ENCODE data around the gene NSMF. TPM values are rescaled to one million over a fixed set of nuclear protein-coding genes. Genes with fewer than 3 reads are reported as not detected.

The NSMF gene
- total and polyA plus RNA-seq, 4 donors = 13.8 to 39.8 (median 30.1) TPM

- H3K27ac ChIP-seq (ENCODE audit: low read depth in 1 of 2, low read length in 1 of 2) = no peak overlapping the region
- H3K4me3 ChIP-seq = no peak overlapping the region
- H3K36me3 ChIP-seq (ENCODE audit: control insufficient read depth in 4 of 4, insufficient read depth in 4 of 4, low read length in 4 of 4) = peaks cover 0 to 2% (median 0%) of the 10 kb centered on the region in 4 donors
- H3K9me3 ChIP-seq (ENCODE audit: control insufficient read depth in 4 of 4, insufficient read depth in 3 of 4, low read length in 3 of 4) = no peaks in the 10 kb centered on the region
- no peak for ATAC-seq (ENCODE audit: insufficient read depth, low FRiP score)
- H3K9ac ChIP-seq (ENCODE audit: insufficient read depth in 1 of 2, low read length in 2 of 2) = no peak overlapping the region
- no peaks in the 10 kb centered on the region for H3K27me3 ChIP-seq (ENCODE audit: control insufficient read depth in 3 of 3, insufficient read depth in 3 of 3, low read length in 2 of 3)
- H3K4me1 ChIP-seq (ENCODE audit: control insufficient read depth in 5 of 5, insufficient read depth in 5 of 5, low read length in 5 of 5) = peaks cover 0 to 17% (median 0%) of the 10 kb centered on the region in 5 donors
- DNase-seq = no peak
- TF ChIP-seq, protein P1, sequence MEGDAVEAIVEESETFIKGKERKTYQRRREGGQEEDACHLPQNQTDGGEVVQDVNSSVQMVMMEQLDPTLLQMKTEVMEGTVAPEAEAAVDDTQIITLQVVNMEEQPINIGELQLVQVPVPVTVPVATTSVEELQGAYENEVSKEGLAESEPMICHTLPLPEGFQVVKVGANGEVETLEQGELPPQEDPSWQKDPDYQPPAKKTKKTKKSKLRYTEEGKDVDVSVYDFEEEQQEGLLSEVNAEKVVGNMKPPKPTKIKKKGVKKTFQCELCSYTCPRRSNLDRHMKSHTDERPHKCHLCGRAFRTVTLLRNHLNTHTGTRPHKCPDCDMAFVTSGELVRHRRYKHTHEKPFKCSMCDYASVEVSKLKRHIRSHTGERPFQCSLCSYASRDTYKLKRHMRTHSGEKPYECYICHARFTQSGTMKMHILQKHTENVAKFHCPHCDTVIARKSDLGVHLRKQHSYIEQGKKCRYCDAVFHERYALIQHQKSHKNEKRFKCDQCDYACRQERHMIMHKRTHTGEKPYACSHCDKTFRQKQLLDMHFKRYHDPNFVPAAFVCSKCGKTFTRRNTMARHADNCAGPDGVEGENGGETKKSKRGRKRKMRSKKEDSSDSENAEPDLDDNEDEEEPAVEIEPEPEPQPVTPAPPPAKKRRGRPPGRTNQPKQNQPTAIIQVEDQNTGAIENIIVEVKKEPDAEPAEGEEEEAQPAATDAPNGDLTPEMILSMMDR (IDR thresholded peaks at IDR 0.05; ENCODE audit: control extremely low read depth, extremely low read depth) = no peak
- WGBS, 2 donors = 55 to 69% methylated on average over 19 to 20 of the region's 20 CpGs
These were observed 52.9 kb downstream of the NSMF start for GRCh38 chr9:137406085-137406760.

DNA sequence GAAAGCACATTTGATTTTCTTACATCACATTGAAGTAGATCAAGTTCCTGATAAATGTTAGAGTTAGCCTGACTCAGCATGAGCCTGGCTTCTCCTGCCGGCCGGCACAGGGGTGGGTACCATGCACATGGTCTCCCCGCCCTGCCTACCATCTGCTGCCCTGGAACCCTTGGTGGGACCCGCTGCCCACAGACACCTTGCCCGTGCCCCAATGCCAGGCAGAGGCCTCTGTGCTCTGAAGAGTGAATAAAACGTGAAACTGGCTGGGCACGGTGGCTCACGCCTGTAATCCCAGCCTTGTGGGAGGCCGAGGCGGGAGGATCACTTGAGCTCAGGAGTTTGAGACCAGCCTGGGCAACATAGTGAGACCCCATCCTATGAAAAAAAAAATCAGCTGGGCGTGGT is 53.5 kb downstream of the NSMF start:
- WGBS, 2 donors = 80 to 88% methylated on average over 11 of the region's 11 CpGs
- H3K9ac ChIP-seq (ENCODE audit: insufficient read depth in 1 of 2, low read length in 2 of 2) = no peak overlapping the region

DNA sequence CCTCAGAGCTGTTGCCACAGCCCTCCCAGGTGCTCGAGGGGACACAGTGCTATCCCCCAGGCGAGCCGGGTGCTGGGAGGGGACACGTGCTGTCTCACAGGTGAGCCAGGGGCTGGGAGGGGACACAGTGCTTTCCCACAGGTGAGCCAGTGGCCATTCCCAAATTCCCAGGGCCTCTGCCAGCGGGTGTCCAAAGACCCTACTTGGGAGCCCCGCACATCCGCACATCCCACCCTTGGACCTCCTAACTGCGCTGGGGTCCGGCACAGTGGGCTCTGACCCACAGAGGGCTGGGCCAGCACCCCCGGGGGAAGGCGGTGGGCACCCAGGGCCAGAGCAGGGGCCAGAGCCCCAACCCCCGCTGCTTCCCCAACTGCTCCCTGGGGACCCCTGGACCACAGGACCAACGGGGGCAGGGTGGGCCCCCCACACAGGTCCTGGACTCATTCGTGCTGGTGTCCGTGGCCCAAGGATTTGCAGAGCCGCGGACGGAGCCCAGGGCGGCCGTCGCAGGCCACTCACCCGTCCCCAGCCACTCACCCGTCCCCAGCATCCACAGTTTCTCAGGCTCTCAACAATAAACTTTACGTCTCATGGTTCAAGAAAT is 54.1 kb downstream of the NSMF start:
- peaks cover 0 to 9% (median 0%) of the 10 kb centered on the region in 5 donors for H3K4me1 ChIP-seq (ENCODE audit: control insufficient read depth in 5 of 5, insufficient read depth in 5 of 5, low read length in 5 of 5)
- H3K27me3 ChIP-seq (ENCODE audit: control insufficient read depth in 3 of 3, insufficient read depth in 3 of 3, low read length in 2 of 3) = no peaks in the 10 kb centered on the region
- no peak overlapping the region for H3K27ac ChIP-seq (ENCODE audit: low read depth in 1 of 2, low read length in 1 of 2)
- H3K9ac ChIP-seq (ENCODE audit: insufficient read depth in 1 of 2, low read length in 2 of 2) = no peak overlapping the region
- H3K4me3 ChIP-seq = no peak overlapping the region
- no peak for ATAC-seq (ENCODE audit: insufficient read depth, low FRiP score)
- WGBS, 2 donors = 94 to 97% methylated on average over 23 to 24 of the region's 24 CpGs
- TF ChIP-seq, protein P1 (IDR thresholded peaks at IDR 0.05; ENCODE audit: control extremely low read depth, extremely low read depth) = no peak
- DNase-seq = no peak
- H3K9me3 ChIP-seq (ENCODE audit: control insufficient read depth in 4 of 4, insufficient read depth in 3 of 4, low read length in 3 of 4) = no peaks in the 10 kb centered on the region
- peaks cover 0 to 2% (median 0%) of the 10 kb centered on the region in 4 donors for H3K36me3 ChIP-seq (ENCODE audit: control insufficient read depth in 4 of 4, insufficient read depth in 4 of 4, low read length in 4 of 4)

More for the DNA sequence above, 53.5 kb downstream of the NSMF start:
- Histone ChIP-seq H3K9me3 (ENCODE audit: control insufficient read depth in 4 of 4, insufficient read depth in 3 of 4, low read length in 3 of 4) (no peaks in the 10 kb centered on the region), H3K27ac (ENCODE audit: low read depth in 1 of 2, low read length in 1 of 2) (no peak overlapping the region), H3K4me1 (ENCODE audit: control insufficient read depth in 5 of 5, insufficient read depth in 5 of 5, low read length in 5 of 5) (peaks cover 0 to 12% (median 0%) of the 10 kb centered on the region in 5 donors), H3K27me3 (ENCODE audit: control insufficient read depth in 3 of 3, insufficient read depth in 3 of 3, low read length in 2 of 3) (no peaks in the 10 kb centered on the region), H3K4me3 (no peak overlapping the region), H3K36me3 (ENCODE audit: control insufficient read depth in 4 of 4, insufficient read depth in 4 of 4, low read length in 4 of 4) (peaks cover 0 to 2% (median 0%) of the 10 kb centered on the region in 4 donors)
- ATAC-seq (ENCODE audit: insufficient read depth, low FRiP score) (no peak), DNase-seq (no peak)
- TF ChIP-seq, protein P1 (IDR thresholded peaks at IDR 0.05; ENCODE audit: control extremely low read depth, extremely low read depth) = no peak

All from lung (tissue), 12 donors.